ENCODE measurements around the gene DHRS3.

DNA sequence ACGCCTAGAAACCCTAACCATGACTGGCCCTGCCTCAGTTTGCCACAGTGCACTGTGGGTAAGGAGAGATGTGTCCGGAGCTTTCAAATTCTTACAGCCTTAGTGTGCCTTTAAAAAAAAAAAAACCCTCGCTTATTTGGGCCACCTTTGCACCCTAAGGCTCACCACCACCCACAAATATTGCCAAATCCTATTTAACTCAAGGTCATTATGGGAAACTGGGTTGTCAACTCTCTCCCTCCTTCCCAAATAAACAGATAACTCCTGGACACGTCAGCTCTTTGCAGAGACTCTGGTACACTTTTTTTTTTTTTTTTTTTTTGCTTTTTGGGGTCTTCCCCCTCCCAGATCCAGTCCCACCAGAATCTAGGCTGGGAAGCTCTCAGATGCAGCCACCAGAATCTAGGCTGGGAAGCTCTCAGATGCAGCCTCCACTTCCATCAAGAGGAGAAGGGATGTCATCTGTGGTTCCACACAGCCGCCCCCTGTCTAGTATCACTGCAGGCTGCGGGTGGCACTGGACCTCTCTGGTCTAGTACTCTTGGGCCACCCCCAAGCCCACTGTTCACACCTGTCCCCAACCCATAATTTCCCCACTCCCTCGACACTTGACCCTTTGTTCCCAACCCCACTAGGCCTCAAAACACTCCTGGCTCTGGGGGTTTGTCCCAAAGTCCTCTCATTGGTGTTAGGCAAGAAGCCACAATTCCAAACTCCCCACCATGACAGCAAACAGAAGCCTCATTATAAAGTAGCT lies 3.4 kb downstream of the DHRS3 start:
- TF ChIP-seq, protein P1, sequence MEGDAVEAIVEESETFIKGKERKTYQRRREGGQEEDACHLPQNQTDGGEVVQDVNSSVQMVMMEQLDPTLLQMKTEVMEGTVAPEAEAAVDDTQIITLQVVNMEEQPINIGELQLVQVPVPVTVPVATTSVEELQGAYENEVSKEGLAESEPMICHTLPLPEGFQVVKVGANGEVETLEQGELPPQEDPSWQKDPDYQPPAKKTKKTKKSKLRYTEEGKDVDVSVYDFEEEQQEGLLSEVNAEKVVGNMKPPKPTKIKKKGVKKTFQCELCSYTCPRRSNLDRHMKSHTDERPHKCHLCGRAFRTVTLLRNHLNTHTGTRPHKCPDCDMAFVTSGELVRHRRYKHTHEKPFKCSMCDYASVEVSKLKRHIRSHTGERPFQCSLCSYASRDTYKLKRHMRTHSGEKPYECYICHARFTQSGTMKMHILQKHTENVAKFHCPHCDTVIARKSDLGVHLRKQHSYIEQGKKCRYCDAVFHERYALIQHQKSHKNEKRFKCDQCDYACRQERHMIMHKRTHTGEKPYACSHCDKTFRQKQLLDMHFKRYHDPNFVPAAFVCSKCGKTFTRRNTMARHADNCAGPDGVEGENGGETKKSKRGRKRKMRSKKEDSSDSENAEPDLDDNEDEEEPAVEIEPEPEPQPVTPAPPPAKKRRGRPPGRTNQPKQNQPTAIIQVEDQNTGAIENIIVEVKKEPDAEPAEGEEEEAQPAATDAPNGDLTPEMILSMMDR (IDR thresholded peaks at IDR 0.05; ENCODE audit: low read depth, low read length): no peak
- no peak for TF ChIP-seq EZH2phosphoT487 (IDR thresholded peaks at IDR 0.05; ENCODE audit: low read depth)
